Measurements from ENCODE around the gene DGKG. TPM values are rescaled to one million over a fixed set of nuclear protein-coding genes. Genes with fewer than 3 reads are reported as not detected.

DGKG gene
- polyA plus RNA-seq, 1 donor (not counting 4 experiments of a cell fraction or from before 2014, with no cell fraction given): 0.22 TPM

- H3K4me2 ChIP-seq (ENCODE audit: control insufficient read depth, extremely low read depth, insufficient read depth, low read depth, low read length): no peak overlapping the region
- H3K4me3 ChIP-seq (ENCODE audit: control insufficient read depth in 2 of 3, extremely low read depth in 1 of 3, insufficient read depth in 2 of 3, low read depth in 1 of 3, low read length in 3 of 3): no peak overlapping the region
- H3K79me2 ChIP-seq (ENCODE audit: control insufficient read depth, insufficient read depth, low read length): no peaks in the 10 kb centered on the region
- no peaks in the 10 kb centered on the region for H3K36me3 ChIP-seq (ENCODE audit: control insufficient read depth in 2 of 2, extremely low read depth in 1 of 2, insufficient read depth in 2 of 2, low read length in 2 of 2)
- FAIRE-seq (no peak), DNase-seq (ENCODE audit: low read depth, low spot score) (no peak)
- no peaks in the 10 kb centered on the region for H4K20me1 ChIP-seq (ENCODE audit: control insufficient read depth, extremely low read depth, insufficient read depth, low read length)
- no peaks in the 10 kb centered on the region for H3K9me3 ChIP-seq (ENCODE audit: control insufficient read depth, low read depth, low read length)
- TF ChIP-seq CTCF (optimal IDR thresholded peaks at IDR 0.05 in 1 of 3, IDR thresholded peaks at IDR 0.05 in 1 of 3, conservative IDR thresholded peaks at IDR 0.05 in 1 of 3; ENCODE audit: extremely low read depth in 1 of 3, insufficient read depth in 2 of 3, low read length in 3 of 3) (no peak), EZH2 (IDR thresholded peaks at IDR 0.05; ENCODE audit: low read length) (no peak)
- no peak overlapping the region for H2AFZ ChIP-seq (ENCODE audit: control insufficient read depth, low read length)
- H3K27me3 ChIP-seq (ENCODE audit: control insufficient read depth, extremely low read depth, insufficient read depth, low read length): peaks cover 5% of the 10 kb centered on the region
- dilution Hi-C loops (cut with MboI; ENCODE audit: extremely low pct_ligation_motif_present, low sequenced_read_pairs): no loop called here
- H3K9me1 ChIP-seq (ENCODE audit: control insufficient read depth, extremely low read depth, insufficient read depth, low read length): no peaks in the 10 kb centered on the region
- H3K9ac ChIP-seq (ENCODE audit: control insufficient read depth, extremely low read depth, insufficient read depth, low read length): no peak overlapping the region
- no peaks in the 10 kb centered on the region for H3K4me1 ChIP-seq (ENCODE audit: control insufficient read depth, extremely low read depth, insufficient read depth, low read length)
- no peak overlapping the region for H3K27ac ChIP-seq (ENCODE audit: control insufficient read depth, insufficient read depth, low read length)
Observed at GRCh38 chr3:186149319-186149960, 212.6 kb downstream of the DGKG start.

GRCh38 chr3:186144257-186144656 lies 217.8 kb downstream of the DGKG start:
- dilution Hi-C loops (cut with MboI; ENCODE audit: extremely low pct_ligation_motif_present, low sequenced_read_pairs): no loop called here
- H3K9me1 ChIP-seq (ENCODE audit: control insufficient read depth, extremely low read depth, insufficient read depth, low read length): no peaks in the 10 kb centered on the region
- H3K9ac ChIP-seq (ENCODE audit: control insufficient read depth, extremely low read depth, insufficient read depth, low read length): no peak overlapping the region
- H3K27ac ChIP-seq (ENCODE audit: control insufficient read depth, insufficient read depth, low read length): no peak overlapping the region
- no peaks in the 10 kb centered on the region for H3K4me1 ChIP-seq (ENCODE audit: control insufficient read depth, extremely low read depth, insufficient read depth, low read length)
- H4K20me1 ChIP-seq (ENCODE audit: control insufficient read depth, extremely low read depth, insufficient read depth, low read length): no peaks in the 10 kb centered on the region
- H3K9me3 ChIP-seq (ENCODE audit: control insufficient read depth, low read depth, low read length): no peaks in the 10 kb centered on the region
- H2AFZ ChIP-seq (ENCODE audit: control insufficient read depth, low read length): no peak overlapping the region
- FAIRE-seq (no peak), DNase-seq (ENCODE audit: low read depth, low spot score) (no peak)
- no peaks in the 10 kb centered on the region for H3K79me2 ChIP-seq (ENCODE audit: control insufficient read depth, insufficient read depth, low read length)
- TF ChIP-seq EZH2 (IDR thresholded peaks at IDR 0.05; ENCODE audit: low read length): no peak
- no peak for TF ChIP-seq CTCF (optimal IDR thresholded peaks at IDR 0.05 in 1 of 3, IDR thresholded peaks at IDR 0.05 in 1 of 3, conservative IDR thresholded peaks at IDR 0.05 in 1 of 3; ENCODE audit: extremely low read depth in 1 of 3, insufficient read depth in 2 of 3, low read length in 3 of 3)
- no peaks in the 10 kb centered on the region for H3K36me3 ChIP-seq (ENCODE audit: control insufficient read depth in 2 of 2, extremely low read depth in 1 of 2, insufficient read depth in 2 of 2, low read length in 2 of 2)
- no peak overlapping the region for H3K4me2 ChIP-seq (ENCODE audit: control insufficient read depth, extremely low read depth, insufficient read depth, low read depth, low read length)
- H3K4me3 ChIP-seq (ENCODE audit: control insufficient read depth in 2 of 3, extremely low read depth in 1 of 3, insufficient read depth in 2 of 3, low read depth in 1 of 3, low read length in 3 of 3): no peak overlapping the region
- no peaks in the 10 kb centered on the region for H3K27me3 ChIP-seq (ENCODE audit: control insufficient read depth, extremely low read depth, insufficient read depth, low read length)

Data from keratinocyte (primary cell).